Measurements from ENCODE around the gene NECAB3. TPM values are rescaled to one million over a fixed set of nuclear protein-coding genes. Genes with fewer than 3 reads are reported as not detected.

Gene NECAB3
- total and polyA plus RNA-seq, 2 of the 13 experiments (the other 11 are each of a cell fraction or from before 2014, with no cell fraction given), result 61.5 to 65.5 TPM

DNA sequence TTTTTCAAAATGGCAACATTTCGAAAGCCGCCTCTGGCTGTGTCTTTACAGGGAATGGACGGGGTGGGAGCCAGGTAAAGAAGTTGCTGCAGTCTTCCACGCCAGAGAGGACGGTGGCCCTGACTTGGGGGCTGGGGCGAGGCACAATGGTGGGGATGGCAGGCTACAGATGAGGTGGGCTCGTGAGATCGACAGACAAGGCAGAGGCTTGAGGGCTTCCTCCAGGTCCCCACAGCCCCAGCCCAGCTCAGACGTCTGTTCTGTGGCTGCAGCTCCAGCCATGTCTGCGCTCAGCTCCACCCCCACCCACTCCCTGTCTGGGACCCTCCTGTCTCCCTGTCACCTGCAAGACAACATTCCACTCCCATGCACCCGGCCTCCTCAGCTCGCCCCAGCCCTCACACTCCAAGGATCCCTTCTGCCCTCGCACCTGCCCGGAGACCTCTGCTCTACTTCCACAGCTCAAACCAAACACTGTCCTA is 19.5 kb downstream of the NECAB3 start:
- intact Hi-C loops (cut with micrococcal nuclease; ENCODE audit: unreplicated experiment), result loop anchor here (5.0 kb wide), 1 partner anchor 137 kb away; no protein-coding TSS in a partner anchor
- DNase-seq (ENCODE audit: low spot score) (no peak), ATAC-seq (peak; percentile 0; the same call in 1 of the 3 replicates), FAIRE-seq (no peak)
- H3K27ac ChIP-seq (ENCODE audit: extremely low read length, insufficient read depth, low read length), result no peak overlapping the region
- H2AFZ ChIP-seq (ENCODE audit: low read length), result no peak overlapping the region
- 88% methylated on average over 13 of the region's 14 CpGs for WGBS (ENCODE audit: low lambda C conversion rate)
- H3K36me3 ChIP-seq (replicated peaks in 1 of 2; ENCODE audit: control insufficient read depth in 1 of 2, insufficient read depth in 2 of 2, low read length in 2 of 2), result peaks cover 24 to 32% of the 10 kb centered on the region in 2 experiments; a peak in 4 of 5 replicates
- no peak overlapping the region for H3K4me2 ChIP-seq (ENCODE audit: low read depth, low read length)
- H4K20me1 ChIP-seq (ENCODE audit: insufficient read depth, low read length), result no peaks in the 10 kb centered on the region
- ChIA-PET CTCF (ENCODE audit: low intra/inter-chr PET ratio, low total read pairs) (interaction anchor here (4.7 kb wide), 1 partner anchor 196 kb away, joined by 53 read pairs; no protein-coding TSS in a partner anchor), POLR2A (interaction anchor here (1.7 to 2.2 kb wide), 2 partner anchors 9 to 20 kb away, joined by 5 to 24 read pairs; no protein-coding TSS in a partner anchor)
- no TSS peak for BruUV-seq (replicated peaks)
- H3K27me3 ChIP-seq (ENCODE audit: control insufficient read depth in 1 of 2, insufficient read depth in 2 of 2, low read length in 2 of 2), result no peaks in the 10 kb centered on the region
- peaks cover 37% of the 10 kb centered on the region for H3K4me1 ChIP-seq (ENCODE audit: insufficient read depth, low read length)
- H3K9ac ChIP-seq (ENCODE audit: insufficient read depth, low read depth, low read length), result no peak overlapping the region
- H3K4me3 ChIP-seq (replicated peaks in 1 of 3; ENCODE audit: insufficient read depth in 1 of 3, low read depth in 2 of 3, low read length in 3 of 3), result no peak overlapping the region
- no peaks in the 10 kb centered on the region for H3K79me2 ChIP-seq (ENCODE audit: insufficient read depth, low read length)
- H3K9me3 ChIP-seq (ENCODE audit: low read length), result no peaks in the 10 kb centered on the region
- in situ Hi-C loops (cut with HindIII; ENCODE audit: extremely low pct_ligation_motif_present, low pct_unique_long_range_greater_than_20kb), result loop anchor here (5.0 kb wide), 1 partner anchor 192 kb away; no protein-coding TSS in a partner anchor
- TF ChIP-seq ZNF331 (CRISPR knock-in tag; IDR thresholded peaks at IDR 0.05), result no peak
- peak; percentile 93 for TF ChIP-seq AGO2 (optimal IDR thresholded peaks at IDR 0.05; ENCODE audit: low read depth, low read length)
- TF ChIP-seq, protein P1, sequence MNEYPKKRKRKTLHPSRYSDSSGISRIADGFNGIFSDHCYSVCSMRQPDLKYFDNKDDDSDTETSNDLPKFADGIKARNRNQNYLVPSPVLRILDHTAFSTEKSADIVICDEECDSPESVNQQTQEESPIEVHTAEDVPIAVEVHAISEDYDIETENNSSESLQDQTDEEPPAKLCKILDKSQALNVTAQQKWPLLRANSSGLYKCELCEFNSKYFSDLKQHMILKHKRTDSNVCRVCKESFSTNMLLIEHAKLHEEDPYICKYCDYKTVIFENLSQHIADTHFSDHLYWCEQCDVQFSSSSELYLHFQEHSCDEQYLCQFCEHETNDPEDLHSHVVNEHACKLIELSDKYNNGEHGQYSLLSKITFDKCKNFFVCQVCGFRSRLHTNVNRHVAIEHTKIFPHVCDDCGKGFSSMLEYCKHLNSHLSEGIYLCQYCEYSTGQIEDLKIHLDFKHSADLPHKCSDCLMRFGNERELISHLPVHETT (CRISPR knock-in tag; conservative IDR thresholded peaks at IDR 0.05), result no peak
- TF ChIP-seq POLR2A (IDR thresholded peaks at IDR 0.05; ENCODE audit: insufficient read depth in 1 of 2, low read depth in 2 of 2, low read length in 2 of 2), result peak in 1 of 2 experiments; percentile 49; a peak in 2 of 4 replicates
- TF ChIP-seq, protein P2, sequence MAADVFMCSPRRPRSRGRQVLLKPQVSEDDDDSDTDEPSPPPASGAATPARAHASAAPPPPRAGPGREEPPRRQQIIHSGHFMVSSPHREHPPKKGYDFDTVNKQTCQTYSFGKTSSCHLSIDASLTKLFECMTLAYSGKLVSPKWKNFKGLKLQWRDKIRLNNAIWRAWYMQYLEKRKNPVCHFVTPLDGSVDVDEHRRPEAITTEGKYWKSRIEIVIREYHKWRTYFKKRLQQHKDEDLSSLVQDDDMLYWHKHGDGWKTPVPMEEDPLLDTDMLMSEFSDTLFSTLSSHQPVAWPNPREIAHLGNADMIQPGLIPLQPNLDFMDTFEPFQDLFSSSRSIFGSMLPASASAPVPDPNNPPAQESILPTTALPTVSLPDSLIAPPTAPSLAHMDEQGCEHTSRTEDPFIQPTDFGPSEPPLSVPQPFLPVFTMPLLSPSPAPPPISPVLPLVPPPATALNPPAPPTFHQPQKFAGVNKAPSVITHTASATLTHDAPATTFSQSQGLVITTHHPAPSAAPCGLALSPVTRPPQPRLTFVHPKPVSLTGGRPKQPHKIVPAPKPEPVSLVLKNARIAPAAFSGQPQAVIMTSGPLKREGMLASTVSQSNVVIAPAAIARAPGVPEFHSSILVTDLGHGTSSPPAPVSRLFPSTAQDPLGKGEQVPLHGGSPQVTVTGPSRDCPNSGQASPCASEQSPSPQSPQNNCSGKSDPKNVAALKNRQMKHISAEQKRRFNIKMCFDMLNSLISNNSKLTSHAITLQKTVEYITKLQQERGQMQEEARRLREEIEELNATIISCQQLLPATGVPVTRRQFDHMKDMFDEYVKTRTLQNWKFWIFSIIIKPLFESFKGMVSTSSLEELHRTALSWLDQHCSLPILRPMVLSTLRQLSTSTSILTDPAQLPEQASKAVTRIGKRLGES (CRISPR knock-in tag; IDR thresholded peaks at IDR 0.05; ENCODE audit: borderline replicate concordance), result no peak
- no peak for TF ChIP-seq ZNF136 (CRISPR knock-in tag; IDR thresholded peaks at IDR 0.05; ENCODE audit: low read depth)
- TF ChIP-seq, protein P3, sequence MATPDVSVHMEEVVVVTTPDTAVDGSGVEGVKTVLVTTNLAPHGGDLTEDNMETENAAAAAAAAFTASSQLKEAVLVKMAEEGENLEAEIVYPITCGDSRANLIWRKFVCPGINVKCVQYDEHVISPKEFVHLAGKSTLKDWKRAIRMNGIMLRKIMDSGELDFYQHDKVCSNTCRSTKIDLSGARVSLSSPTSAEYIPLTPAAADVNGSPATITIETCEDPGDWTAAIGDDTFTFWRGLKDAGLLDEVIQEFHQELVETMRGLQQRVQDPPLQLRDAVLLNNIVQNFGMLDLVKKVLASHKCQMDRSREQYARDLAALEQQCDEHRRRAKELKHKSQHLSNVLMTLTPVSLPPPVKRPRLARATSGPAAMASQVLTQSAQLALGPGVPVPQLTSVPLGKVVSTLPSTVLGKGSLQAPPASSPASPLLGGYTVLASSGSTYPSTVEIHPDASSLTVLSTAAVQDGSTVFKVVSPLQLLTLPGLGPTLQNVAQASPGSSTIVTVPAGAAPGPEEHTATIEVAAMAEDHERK (CRISPR knock-in tag; IDR thresholded peaks at IDR 0.05; ENCODE audit: low read depth), result no peak
- no peak for TF ChIP-seq ZBTB38 (CRISPR knock-in tag; IDR thresholded peaks at IDR 0.05)
- TF ChIP-seq, protein P4, sequence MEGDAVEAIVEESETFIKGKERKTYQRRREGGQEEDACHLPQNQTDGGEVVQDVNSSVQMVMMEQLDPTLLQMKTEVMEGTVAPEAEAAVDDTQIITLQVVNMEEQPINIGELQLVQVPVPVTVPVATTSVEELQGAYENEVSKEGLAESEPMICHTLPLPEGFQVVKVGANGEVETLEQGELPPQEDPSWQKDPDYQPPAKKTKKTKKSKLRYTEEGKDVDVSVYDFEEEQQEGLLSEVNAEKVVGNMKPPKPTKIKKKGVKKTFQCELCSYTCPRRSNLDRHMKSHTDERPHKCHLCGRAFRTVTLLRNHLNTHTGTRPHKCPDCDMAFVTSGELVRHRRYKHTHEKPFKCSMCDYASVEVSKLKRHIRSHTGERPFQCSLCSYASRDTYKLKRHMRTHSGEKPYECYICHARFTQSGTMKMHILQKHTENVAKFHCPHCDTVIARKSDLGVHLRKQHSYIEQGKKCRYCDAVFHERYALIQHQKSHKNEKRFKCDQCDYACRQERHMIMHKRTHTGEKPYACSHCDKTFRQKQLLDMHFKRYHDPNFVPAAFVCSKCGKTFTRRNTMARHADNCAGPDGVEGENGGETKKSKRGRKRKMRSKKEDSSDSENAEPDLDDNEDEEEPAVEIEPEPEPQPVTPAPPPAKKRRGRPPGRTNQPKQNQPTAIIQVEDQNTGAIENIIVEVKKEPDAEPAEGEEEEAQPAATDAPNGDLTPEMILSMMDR (CRISPR knock-in tag; IDR thresholded peaks at IDR 0.05), result 0 out of 2 replicates have a peak, but pooled peaks have one; percentile 5
- TF ChIP-seq, protein P5, sequence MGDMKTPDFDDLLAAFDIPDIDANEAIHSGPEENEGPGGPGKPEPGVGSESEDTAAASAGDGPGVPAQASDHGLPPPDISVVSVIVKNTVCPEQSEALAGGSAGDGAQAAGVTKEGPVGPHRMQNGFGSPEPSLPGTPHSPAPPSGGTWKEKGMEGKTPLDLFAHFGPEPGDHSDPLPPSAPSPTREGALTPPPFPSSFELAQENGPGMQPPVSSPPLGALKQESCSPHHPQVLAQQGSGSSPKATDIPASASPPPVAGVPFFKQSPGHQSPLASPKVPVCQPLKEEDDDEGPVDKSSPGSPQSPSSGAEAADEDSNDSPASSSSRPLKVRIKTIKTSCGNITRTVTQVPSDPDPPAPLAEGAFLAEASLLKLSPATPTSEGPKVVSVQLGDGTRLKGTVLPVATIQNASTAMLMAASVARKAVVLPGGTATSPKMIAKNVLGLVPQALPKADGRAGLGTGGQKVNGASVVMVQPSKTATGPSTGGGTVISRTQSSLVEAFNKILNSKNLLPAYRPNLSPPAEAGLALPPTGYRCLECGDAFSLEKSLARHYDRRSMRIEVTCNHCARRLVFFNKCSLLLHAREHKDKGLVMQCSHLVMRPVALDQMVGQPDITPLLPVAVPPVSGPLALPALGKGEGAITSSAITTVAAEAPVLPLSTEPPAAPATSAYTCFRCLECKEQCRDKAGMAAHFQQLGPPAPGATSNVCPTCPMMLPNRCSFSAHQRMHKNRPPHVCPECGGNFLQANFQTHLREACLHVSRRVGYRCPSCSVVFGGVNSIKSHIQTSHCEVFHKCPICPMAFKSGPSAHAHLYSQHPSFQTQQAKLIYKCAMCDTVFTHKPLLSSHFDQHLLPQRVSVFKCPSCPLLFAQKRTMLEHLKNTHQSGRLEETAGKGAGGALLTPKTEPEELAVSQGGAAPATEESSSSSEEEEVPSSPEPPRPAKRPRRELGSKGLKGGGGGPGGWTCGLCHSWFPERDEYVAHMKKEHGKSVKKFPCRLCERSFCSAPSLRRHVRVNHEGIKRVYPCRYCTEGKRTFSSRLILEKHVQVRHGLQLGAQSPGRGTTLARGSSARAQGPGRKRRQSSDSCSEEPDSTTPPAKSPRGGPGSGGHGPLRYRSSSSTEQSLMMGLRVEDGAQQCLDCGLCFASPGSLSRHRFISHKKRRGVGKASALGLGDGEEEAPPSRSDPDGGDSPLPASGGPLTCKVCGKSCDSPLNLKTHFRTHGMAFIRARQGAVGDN (CRISPR knock-in tag; IDR thresholded peaks at IDR 0.05), result 0 out of 2 replicates have a peak, but pooled peaks have one; percentile 25
